K562 (cell line): ENCODE data around the gene TIMM44. TPM values are rescaled to one million over a fixed set of nuclear protein-coding genes. Genes with fewer than 3 reads are reported as not detected.

Experiments used
- ATAC-seq: fragments of 200-7000 bp; cut with Tn5 transposase; 3 replicates; pipeline ENCODE4 v1.9.1; 2020; ENCODE audit warnings: moderate library complexity
- BruUV-seq: library from RNA; stranded (reverse); fragments of 400-500 nt; replicated peaks from 2 replicates; lab custom pipeline; 2021; lab: Mats Ljungman, UMichigan
- CTCF ChIA-PET: fragments of 300-600 bp; formaldehyde crosslinking; extraction: SDS; loops from one replicate; lab custom pipeline; 2021; ENCODE audit warnings: low intra/inter-chr PET ratio; lab: Yijun Ruan, JAX
- POLR2A ChIA-PET: fragments of 300-600, 350-650 bp; sonication (Branson Sonifier 250); formaldehyde crosslinking; extraction: SDS; loops from one replicate; lab custom pipeline; 2021; ENCODE audit warnings: antibody characterized with exemption, inconsistent platforms; lab: Yijun Ruan, JAX
- DNase-seq, 4 experiments: peaks; one replicate each; pipeline versions ENCODE4 v3.0.0 to v3.0.0-alpha.2; 2011 to 2018; ENCODE audit warnings: low spot score in 3 of 4, mixed read lengths in 3 of 4; ENCODE audit errors: extremely low read depth in 1 of 4
- FAIRE-seq: peaks from 2 replicates; lab custom pipeline; 2011; peaks lifted over from hg19 to GRCh38; lab: Jason Lieb, UNC
- H2AFZ ChIP-seq: 2 replicates; pipeline ENCODE4 v1.6.0; 2011; ENCODE audit warnings: low read depth, low read length, control low read depth, inconsistent platforms
- H3K27ac ChIP-seq: fragments of 200-600 bp; 3 replicates; pipeline ENCODE4 v1.8.0; 2011; ENCODE audit warnings: low read depth, mild to moderate bottlenecking, control low read depth, inconsistent platforms, low read length, moderate library complexity, mixed read lengths; ENCODE audit errors: extremely low read depth
- H3K27me3 ChIP-seq, 2 experiments: fragments of 300-600 bp in 1 of 2; 2 replicates in 1 of 2; 3 replicates in 1 of 2; pipeline versions ENCODE4 v1.6.0 to v1.8.0; 2011; ENCODE audit warnings: inconsistent platforms in 2 of 2, low read length in 2 of 2, mild to moderate bottlenecking in 1 of 2, mixed read lengths in 1 of 2, moderate library complexity in 1 of 2; ENCODE audit not compliant: control insufficient read depth in 2 of 2, insufficient read depth in 2 of 2
- H3K36me3 ChIP-seq: fragments of 300-600 bp; 3 replicates; pipeline ENCODE4 v1.8.0; 2011; ENCODE audit warnings: mild to moderate bottlenecking, low read length, inconsistent platforms; ENCODE audit not compliant: control insufficient read depth, insufficient read depth
- H3K4me1 ChIP-seq, 2 experiments: fragments of 200-600 bp in 1 of 2; replicated peaks in 1 of 2; 2 replicates in 1 of 2; 3 replicates in 1 of 2; pipeline versions ENCODE4 v1.5.1 to v1.8.0; 2011; ENCODE audit warnings: inconsistent platforms in 2 of 2, low read length in 2 of 2, mild to moderate bottlenecking in 1 of 2, mixed read lengths in 1 of 2, moderate library complexity in 1 of 2; ENCODE audit not compliant: control insufficient read depth in 2 of 2, insufficient read depth in 2 of 2
- H3K4me2 ChIP-seq: 2 replicates; pipeline ENCODE4 v1.6.1; 2011; ENCODE audit warnings: low read length, control low read depth, inconsistent platforms, mixed read lengths; ENCODE audit not compliant: insufficient read depth
- H3K4me3 ChIP-seq: fragments of 200-600 bp; sonication (generic), shearing (Covaris generic); 2 replicates; pipeline ENCODE4 v1.5.1; 2016; ENCODE audit warnings: control low read depth, inconsistent platforms
- H3K79me2 ChIP-seq: fragments of 200-600 bp; 3 replicates; pipeline ENCODE4 v1.8.0; 2011; ENCODE audit warnings: low read length, inconsistent platforms; ENCODE audit not compliant: control insufficient read depth, insufficient read depth
- H3K9ac ChIP-seq, 2 experiments: 2 replicates each; pipeline versions ENCODE4 v1.6.0 to v1.6.1; 2011; ENCODE audit warnings: low read depth in 2 of 2, low read length in 2 of 2, control low read depth in 1 of 2, inconsistent platforms in 1 of 2, mild to moderate bottlenecking in 1 of 2, mixed read lengths in 1 of 2; ENCODE audit not compliant: insufficient read depth in 1 of 2
- H3K9me1 ChIP-seq: one replicate; pipeline ENCODE4 v1.6.0; 2011; ENCODE audit warnings: inconsistent platforms, mild to moderate bottlenecking, low read length, moderate library complexity; ENCODE audit not compliant: control insufficient read depth, insufficient read depth
- H3K9me3 ChIP-seq: replicated peaks from 2 replicates; pipeline ENCODE4 v1.5.1; 2011; ENCODE audit warnings: low read depth, low read length, inconsistent platforms; ENCODE audit not compliant: control insufficient read depth, insufficient read depth
- H4K20me1 ChIP-seq: replicated peaks from 2 replicates; pipeline ENCODE4 v1.6.1; 2011; ENCODE audit warnings: low read length, inconsistent platforms, mixed read lengths; ENCODE audit not compliant: control insufficient read depth, insufficient read depth
- CAMTA2 ChIP-seq: fragments of 250-450 bp; sonication (Bioruptor Pico); conservative IDR thresholded peaks from 2 replicates; pipeline ENCODE4 v1.5.1; 2022
- HEY1 ChIP-seq: fragments of 250-450 bp; sonication (Bioruptor Pico); IDR thresholded peaks from 2 replicates; pipeline ENCODE4 v1.5.0; 2020; ENCODE audit warnings: mild to moderate bottlenecking, moderate library complexity, borderline replicate concordance
- MCM2 ChIP-seq: fragments of 450-650 bp; IDR thresholded peaks from 2 replicates; pipeline ENCODE4 v1.6.1; 2017; ENCODE audit warnings: low read depth, mild to moderate bottlenecking
- PCBP2 ChIP-seq: fragments of 200-400 bp; formaldehyde crosslinking; IDR thresholded peaks from 2 replicates; pipeline ENCODE4 v1.6.1; 2018; ENCODE audit warnings: low read length, low read depth, mild to moderate bottlenecking, moderate library complexity; ENCODE audit not compliant: poor library complexity, severe bottlenecking
- POLR2G ChIP-seq: fragments of 200-400 bp; formaldehyde crosslinking; IDR thresholded peaks from 2 replicates; pipeline ENCODE4 v1.6.1; 2017; ENCODE audit warnings: low read depth, mild to moderate bottlenecking, antibody characterized with exemption, low read length, moderate library complexity
- RBFOX2 ChIP-seq: fragments of 200-400 bp; formaldehyde crosslinking; IDR thresholded peaks from 2 replicates; pipeline ENCODE4 v1.6.1; 2017; ENCODE audit warnings: low read depth, mild to moderate bottlenecking, low read length, moderate library complexity
- RHOXF2B ChIP-seq: fragments of 250-450 bp; sonication (Bioruptor Pico); conservative IDR thresholded peaks from 2 replicates; pipeline ENCODE4 v1.5.1; 2021
- ZNF143 ChIP-seq: sonication (generic); formaldehyde crosslinking; IDR thresholded peaks from 2 replicates; pipeline ENCODE4 v1.9.0; 2022; ENCODE audit warnings: mild to moderate bottlenecking, missing genetic modification reagents
- WGBS: fragments of 100-300 bp; shearing (Covaris generic); methylation state at CpG from one replicate; pipeline ENCODE4 v1.1.6; 2016; ENCODE audit warnings: low coverage, mixed read lengths; ENCODE audit not compliant: insufficient coverage; ENCODE audit errors: missing lambda C conversion rate; 5-methylcytosine and 5-hydroxymethylcytosine counted together
- in situ Hi-C: fragments of 300-500 bp; cut with MboI; formaldehyde crosslinking; loops from 4 replicates; pipeline ENCODE4 v1.15.0; 2018; ENCODE audit warnings: inconsistent platforms, mixed read lengths
- intact Hi-C: fragments of 100-400 bp; cut with micrococcal nuclease; formaldehyde crosslinking; loops from 2 replicates; pipeline ENCODE4 v1.14.2; 2022
- polyA plus RNA-seq, 8 experiments: library from polyadenylated mRNA; depleted of rRNA in 4 of 8; stranded (reverse) in 5 of 8; unstranded in 3 of 8; fragments of >200 nt; fragmentation: Nextera tagmentation in 2 of 8; fragmentation: Illumina TruSeq in 1 of 8; extraction: Ambion mirVana in 2 of 8; extraction: Trizol in 1 of 8; gene quantifications; 2 replicates each; pipeline versions ENCODE4 v1.2.1 to v1.2.3, GENCODE V29; 2011 to 2014; ENCODE audit warnings: inconsistent platforms in 1 of 8, missing spikeins in 1 of 8
- total RNA-seq, 7 experiments: library from RNA; depleted of rRNA in 6 of 7; stranded (reverse); fragments of >200 nt in 6 of 7; fragmentation: Illumina TruSeq in 2 of 7; extraction: Trizol in 2 of 7; gene quantifications; 2 replicates each; pipeline versions ENCODE4 v1.2.1 to v1.2.3, GENCODE V29; 2011 to 2021; ENCODE audit warnings: low replicate concordance in 1 of 7
- TF ChIP-seq, protein P1 (sequence below): fragments of 150-350 bp; IDR thresholded peaks from 2 replicates; pipeline ENCODE4 v1.6.1; 2014; ENCODE audit warnings: low read depth, mild to moderate bottlenecking, low read length, borderline replicate concordance
- TF ChIP-seq, protein P2 (sequence below): fragments of 250-450 bp; sonication (Bioruptor Pico); IDR thresholded peaks from 2 replicates; pipeline ENCODE4 v1.4.0; 2020; ENCODE audit warnings: mild to moderate bottlenecking, moderate library complexity, borderline replicate concordance
- TF ChIP-seq, protein P3 (sequence below): sonication (generic); formaldehyde crosslinking; IDR thresholded peaks from 2 replicates; pipeline ENCODE4 v1.8.0; 2023; ENCODE audit warnings: mild to moderate bottlenecking, missing genetic modification reagents

The TIMM44 gene
- total and polyA plus RNA-seq, 9 of the 15 experiments (the other 6 are each of a cell fraction or from before 2014, with no cell fraction given), result 10.3 to 231 (median 89.3) TPM

DNA sequence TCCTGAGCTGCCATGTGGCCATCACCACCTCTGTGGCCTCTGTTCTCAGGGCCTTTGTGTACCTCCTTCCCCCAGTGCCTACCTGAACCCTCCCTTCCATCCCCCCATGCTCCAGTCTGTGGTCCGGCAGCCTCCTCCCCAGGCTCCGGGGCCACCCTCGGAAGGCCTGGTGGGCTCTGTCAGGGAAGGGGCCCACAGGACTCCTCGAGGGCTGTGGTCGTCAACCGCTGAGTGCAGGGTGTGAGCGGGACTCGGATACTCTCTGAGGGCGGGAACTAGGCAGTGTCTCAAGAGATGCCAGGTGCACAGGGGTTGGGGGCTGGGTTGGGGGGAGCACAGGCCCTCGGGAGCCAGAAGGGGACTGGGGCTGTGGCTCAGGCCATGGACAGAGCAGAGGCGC lies 35.9 kb downstream of the TIMM44 start:
- no peaks in the 10 kb centered on the region for H3K27me3 ChIP-seq
- peak overlapping the region; percentile 33; the same call in 1 of the 3 replicates for H3K27ac ChIP-seq
- no peak overlapping the region for H3K4me2 ChIP-seq
- POLR2A ChIA-PET, result interaction anchor here (1.6 kb wide), 1 partner anchor 13 kb away, joined by 3 read pairs; the partner anchor contains the start of gene SNAPC2
- no peaks in the 10 kb centered on the region for H4K20me1 ChIP-seq
- H3K4me1 ChIP-seq, result peaks cover 12 to 86% of the 10 kb centered on the region in 2 experiments; a peak in 4 of 5 replicates
- peak; percentile 48 for TF ChIP-seq RBFOX2
- TF ChIP-seq HEY1 (CRISPR knock-in tag), result no peak
- TF ChIP-seq ZNF143, result no peak
- TF ChIP-seq, protein P1, sequence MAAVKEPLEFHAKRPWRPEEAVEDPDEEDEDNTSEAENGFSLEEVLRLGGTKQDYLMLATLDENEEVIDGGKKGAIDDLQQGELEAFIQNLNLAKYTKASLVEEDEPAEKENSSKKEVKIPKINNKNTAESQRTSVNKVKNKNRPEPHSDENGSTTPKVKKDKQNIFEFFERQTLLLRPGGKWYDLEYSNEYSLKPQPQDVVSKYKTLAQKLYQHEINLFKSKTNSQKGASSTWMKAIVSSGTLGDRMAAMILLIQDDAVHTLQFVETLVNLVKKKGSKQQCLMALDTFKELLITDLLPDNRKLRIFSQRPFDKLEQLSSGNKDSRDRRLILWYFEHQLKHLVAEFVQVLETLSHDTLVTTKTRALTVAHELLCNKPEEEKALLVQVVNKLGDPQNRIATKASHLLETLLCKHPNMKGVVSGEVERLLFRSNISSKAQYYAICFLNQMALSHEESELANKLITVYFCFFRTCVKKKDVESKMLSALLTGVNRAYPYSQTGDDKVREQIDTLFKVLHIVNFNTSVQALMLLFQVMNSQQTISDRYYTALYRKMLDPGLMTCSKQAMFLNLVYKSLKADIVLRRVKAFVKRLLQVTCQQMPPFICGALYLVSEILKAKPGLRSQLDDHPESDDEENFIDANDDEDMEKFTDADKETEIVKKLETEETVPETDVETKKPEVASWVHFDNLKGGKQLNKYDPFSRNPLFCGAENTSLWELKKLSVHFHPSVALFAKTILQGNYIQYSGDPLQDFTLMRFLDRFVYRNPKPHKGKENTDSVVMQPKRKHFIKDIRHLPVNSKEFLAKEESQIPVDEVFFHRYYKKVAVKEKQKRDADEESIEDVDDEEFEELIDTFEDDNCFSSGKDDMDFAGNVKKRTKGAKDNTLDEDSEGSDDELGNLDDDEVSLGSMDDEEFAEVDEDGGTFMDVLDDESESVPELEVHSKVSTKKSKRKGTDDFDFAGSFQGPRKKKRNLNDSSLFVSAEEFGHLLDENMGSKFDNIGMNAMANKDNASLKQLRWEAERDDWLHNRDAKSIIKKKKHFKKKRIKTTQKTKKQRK, result no peak
- no peak for TF ChIP-seq MCM2
- TF ChIP-seq, protein P2, sequence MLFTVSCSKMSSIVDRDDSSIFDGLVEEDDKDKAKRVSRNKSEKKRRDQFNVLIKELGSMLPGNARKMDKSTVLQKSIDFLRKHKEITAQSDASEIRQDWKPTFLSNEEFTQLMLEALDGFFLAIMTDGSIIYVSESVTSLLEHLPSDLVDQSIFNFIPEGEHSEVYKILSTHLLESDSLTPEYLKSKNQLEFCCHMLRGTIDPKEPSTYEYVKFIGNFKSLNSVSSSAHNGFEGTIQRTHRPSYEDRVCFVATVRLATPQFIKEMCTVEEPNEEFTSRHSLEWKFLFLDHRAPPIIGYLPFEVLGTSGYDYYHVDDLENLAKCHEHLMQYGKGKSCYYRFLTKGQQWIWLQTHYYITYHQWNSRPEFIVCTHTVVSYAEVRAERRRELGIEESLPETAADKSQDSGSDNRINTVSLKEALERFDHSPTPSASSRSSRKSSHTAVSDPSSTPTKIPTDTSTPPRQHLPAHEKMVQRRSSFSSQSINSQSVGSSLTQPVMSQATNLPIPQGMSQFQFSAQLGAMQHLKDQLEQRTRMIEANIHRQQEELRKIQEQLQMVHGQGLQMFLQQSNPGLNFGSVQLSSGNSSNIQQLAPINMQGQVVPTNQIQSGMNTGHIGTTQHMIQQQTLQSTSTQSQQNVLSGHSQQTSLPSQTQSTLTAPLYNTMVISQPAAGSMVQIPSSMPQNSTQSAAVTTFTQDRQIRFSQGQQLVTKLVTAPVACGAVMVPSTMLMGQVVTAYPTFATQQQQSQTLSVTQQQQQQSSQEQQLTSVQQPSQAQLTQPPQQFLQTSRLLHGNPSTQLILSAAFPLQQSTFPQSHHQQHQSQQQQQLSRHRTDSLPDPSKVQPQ (CRISPR knock-in tag), result no peak
- TF ChIP-seq CAMTA2 (CRISPR knock-in tag), result no peak
- no peak for TF ChIP-seq RHOXF2B (CRISPR knock-in tag)
- TF ChIP-seq, protein P3, sequence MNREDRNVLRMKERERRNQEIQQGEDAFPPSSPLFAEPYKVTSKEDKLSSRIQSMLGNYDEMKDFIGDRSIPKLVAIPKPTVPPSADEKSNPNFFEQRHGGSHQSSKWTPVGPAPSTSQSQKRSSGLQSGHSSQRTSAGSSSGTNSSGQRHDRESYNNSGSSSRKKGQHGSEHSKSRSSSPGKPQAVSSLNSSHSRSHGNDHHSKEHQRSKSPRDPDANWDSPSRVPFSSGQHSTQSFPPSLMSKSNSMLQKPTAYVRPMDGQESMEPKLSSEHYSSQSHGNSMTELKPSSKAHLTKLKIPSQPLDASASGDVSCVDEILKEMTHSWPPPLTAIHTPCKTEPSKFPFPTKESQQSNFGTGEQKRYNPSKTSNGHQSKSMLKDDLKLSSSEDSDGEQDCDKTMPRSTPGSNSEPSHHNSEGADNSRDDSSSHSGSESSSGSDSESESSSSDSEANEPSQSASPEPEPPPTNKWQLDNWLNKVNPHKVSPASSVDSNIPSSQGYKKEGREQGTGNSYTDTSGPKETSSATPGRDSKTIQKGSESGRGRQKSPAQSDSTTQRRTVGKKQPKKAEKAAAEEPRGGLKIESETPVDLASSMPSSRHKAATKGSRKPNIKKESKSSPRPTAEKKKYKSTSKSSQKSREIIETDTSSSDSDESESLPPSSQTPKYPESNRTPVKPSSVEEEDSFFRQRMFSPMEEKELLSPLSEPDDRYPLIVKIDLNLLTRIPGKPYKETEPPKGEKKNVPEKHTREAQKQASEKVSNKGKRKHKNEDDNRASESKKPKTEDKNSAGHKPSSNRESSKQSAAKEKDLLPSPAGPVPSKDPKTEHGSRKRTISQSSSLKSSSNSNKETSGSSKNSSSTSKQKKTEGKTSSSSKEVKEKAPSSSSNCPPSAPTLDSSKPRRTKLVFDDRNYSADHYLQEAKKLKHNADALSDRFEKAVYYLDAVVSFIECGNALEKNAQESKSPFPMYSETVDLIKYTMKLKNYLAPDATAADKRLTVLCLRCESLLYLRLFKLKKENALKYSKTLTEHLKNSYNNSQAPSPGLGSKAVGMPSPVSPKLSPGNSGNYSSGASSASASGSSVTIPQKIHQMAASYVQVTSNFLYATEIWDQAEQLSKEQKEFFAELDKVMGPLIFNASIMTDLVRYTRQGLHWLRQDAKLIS (CRISPR knock-in tag), result no peak
- TF ChIP-seq POLR2G, result 0 out of 2 replicates have a peak, but pooled peaks have one; percentile 51
- TF ChIP-seq PCBP2, result no peak
- TF ChIP-seq, all 486 proteins: peak for 2
- DNase-seq, result no peak
- CTCF ChIA-PET, result no interaction called here
- Histone ChIP-seq H3K9me1 (peaks cover 7% of the 10 kb centered on the region), H3K79me2 (peaks cover 52% of the 10 kb centered on the region), H3K4me3 (no peak overlapping the region), H3K9me3 (no peaks in the 10 kb centered on the region), H3K9ac (peak overlapping the region in 1 of 2 experiments; percentile 82; a peak in 2 of 4 replicates), H2AFZ (no peak overlapping the region), H3K36me3 (peaks cover 55% of the 10 kb centered on the region; the same call in 2 of the 3 replicates)
- intact Hi-C loops (no loop called here), in situ Hi-C loops (no loop called here)
- no TSS peak for BruUV-seq
- no peak for FAIRE-seq
- 92% methylated on average over 10 of the region's 11 CpGs for WGBS
- ATAC-seq, result no peak
